Measurements from ENCODE around the gene LGSN.
"Not testable (repeated sequence)": the region's sequence is repeated elsewhere in the genome, so short reads cannot be mapped to it uniquely, and the experiment has no call there.

GRCh38 chr6:63326630-63327029 is 6.8 kb upstream of the LGSN start:
- not testable (repeated sequence) for TF ChIP-seq CTCF, POLR2A (IDR thresholded peaks at IDR 0.05)

Data from body of pancreas (tissue), 4 donors.